ENCODE measurements around the gene OR51B4.

GRCh38 chr11:5348551-5349194 is 46.9 kb upstream of the OR51B4 start:
- TF ChIP-seq POLR2A (IDR thresholded peaks at IDR 0.05): no peak
- TF ChIP-seq, protein P1, sequence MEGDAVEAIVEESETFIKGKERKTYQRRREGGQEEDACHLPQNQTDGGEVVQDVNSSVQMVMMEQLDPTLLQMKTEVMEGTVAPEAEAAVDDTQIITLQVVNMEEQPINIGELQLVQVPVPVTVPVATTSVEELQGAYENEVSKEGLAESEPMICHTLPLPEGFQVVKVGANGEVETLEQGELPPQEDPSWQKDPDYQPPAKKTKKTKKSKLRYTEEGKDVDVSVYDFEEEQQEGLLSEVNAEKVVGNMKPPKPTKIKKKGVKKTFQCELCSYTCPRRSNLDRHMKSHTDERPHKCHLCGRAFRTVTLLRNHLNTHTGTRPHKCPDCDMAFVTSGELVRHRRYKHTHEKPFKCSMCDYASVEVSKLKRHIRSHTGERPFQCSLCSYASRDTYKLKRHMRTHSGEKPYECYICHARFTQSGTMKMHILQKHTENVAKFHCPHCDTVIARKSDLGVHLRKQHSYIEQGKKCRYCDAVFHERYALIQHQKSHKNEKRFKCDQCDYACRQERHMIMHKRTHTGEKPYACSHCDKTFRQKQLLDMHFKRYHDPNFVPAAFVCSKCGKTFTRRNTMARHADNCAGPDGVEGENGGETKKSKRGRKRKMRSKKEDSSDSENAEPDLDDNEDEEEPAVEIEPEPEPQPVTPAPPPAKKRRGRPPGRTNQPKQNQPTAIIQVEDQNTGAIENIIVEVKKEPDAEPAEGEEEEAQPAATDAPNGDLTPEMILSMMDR (IDR thresholded peaks at IDR 0.05): no peak
